K562 (cell line): Measurements from ENCODE around the gene DSPP. TPM values are rescaled to one million over a fixed set of nuclear protein-coding genes. Genes with fewer than 3 reads are reported as not detected.

Source experiments
- ATAC-seq: fragments of 200-7000 bp; cut with Tn5 transposase; 3 replicates; pipeline ENCODE4 v1.9.1; 2020; ENCODE audit warnings: moderate library complexity
- BruUV-seq: library from RNA; stranded (reverse); fragments of 400-500 nt; replicated peaks from 2 replicates; lab custom pipeline; 2021; lab: Mats Ljungman, UMichigan
- CTCF ChIA-PET: fragments of 300-600 bp; formaldehyde crosslinking; extraction: SDS; loops from one replicate; lab custom pipeline; 2021; ENCODE audit warnings: low intra/inter-chr PET ratio; lab: Yijun Ruan, JAX
- POLR2A ChIA-PET: fragments of 300-600, 350-650 bp; sonication (Branson Sonifier 250); formaldehyde crosslinking; extraction: SDS; loops from one replicate; lab custom pipeline; 2021; ENCODE audit warnings: antibody characterized with exemption, inconsistent platforms; lab: Yijun Ruan, JAX
- DNase-seq, 4 experiments: peaks; one replicate each; pipeline versions ENCODE4 v3.0.0 to v3.0.0-alpha.2; 2011 to 2018; ENCODE audit warnings: low spot score in 3 of 4, mixed read lengths in 3 of 4; ENCODE audit errors: extremely low read depth in 1 of 4
- FAIRE-seq: peaks from 2 replicates; lab custom pipeline; 2011; peaks lifted over from hg19 to GRCh38; lab: Jason Lieb, UNC
- H2AFZ ChIP-seq: 2 replicates; pipeline ENCODE4 v1.6.0; 2011; ENCODE audit warnings: low read depth, low read length, control low read depth, inconsistent platforms
- H3K27ac ChIP-seq: fragments of 200-600 bp; 3 replicates; pipeline ENCODE4 v1.8.0; 2011; ENCODE audit warnings: low read depth, mild to moderate bottlenecking, control low read depth, inconsistent platforms, low read length, moderate library complexity, mixed read lengths; ENCODE audit errors: extremely low read depth
- H3K27me3 ChIP-seq, 2 experiments: fragments of 300-600 bp in 1 of 2; 2 replicates in 1 of 2; 3 replicates in 1 of 2; pipeline versions ENCODE4 v1.6.0 to v1.8.0; 2011; ENCODE audit warnings: inconsistent platforms in 2 of 2, low read length in 2 of 2, mild to moderate bottlenecking in 1 of 2, mixed read lengths in 1 of 2, moderate library complexity in 1 of 2; ENCODE audit not compliant: control insufficient read depth in 2 of 2, insufficient read depth in 2 of 2
- H3K36me3 ChIP-seq: fragments of 300-600 bp; 3 replicates; pipeline ENCODE4 v1.8.0; 2011; ENCODE audit warnings: mild to moderate bottlenecking, low read length, inconsistent platforms; ENCODE audit not compliant: control insufficient read depth, insufficient read depth
- H3K4me1 ChIP-seq, 2 experiments: fragments of 200-600 bp in 1 of 2; replicated peaks in 1 of 2; 2 replicates in 1 of 2; 3 replicates in 1 of 2; pipeline versions ENCODE4 v1.5.1 to v1.8.0; 2011; ENCODE audit warnings: inconsistent platforms in 2 of 2, low read length in 2 of 2, mild to moderate bottlenecking in 1 of 2, mixed read lengths in 1 of 2, moderate library complexity in 1 of 2; ENCODE audit not compliant: control insufficient read depth in 2 of 2, insufficient read depth in 2 of 2
- H3K4me2 ChIP-seq: 2 replicates; pipeline ENCODE4 v1.6.1; 2011; ENCODE audit warnings: low read length, control low read depth, inconsistent platforms, mixed read lengths; ENCODE audit not compliant: insufficient read depth
- H3K4me3 ChIP-seq: fragments of 200-600 bp; sonication (generic), shearing (Covaris generic); 2 replicates; pipeline ENCODE4 v1.5.1; 2016; ENCODE audit warnings: control low read depth, inconsistent platforms
- H3K79me2 ChIP-seq: fragments of 200-600 bp; 3 replicates; pipeline ENCODE4 v1.8.0; 2011; ENCODE audit warnings: low read length, inconsistent platforms; ENCODE audit not compliant: control insufficient read depth, insufficient read depth
- H3K9ac ChIP-seq, 2 experiments: 2 replicates each; pipeline versions ENCODE4 v1.6.0 to v1.6.1; 2011; ENCODE audit warnings: low read depth in 2 of 2, low read length in 2 of 2, control low read depth in 1 of 2, inconsistent platforms in 1 of 2, mild to moderate bottlenecking in 1 of 2, mixed read lengths in 1 of 2; ENCODE audit not compliant: insufficient read depth in 1 of 2
- H3K9me1 ChIP-seq: one replicate; pipeline ENCODE4 v1.6.0; 2011; ENCODE audit warnings: inconsistent platforms, mild to moderate bottlenecking, low read length, moderate library complexity; ENCODE audit not compliant: control insufficient read depth, insufficient read depth
- H3K9me3 ChIP-seq: replicated peaks from 2 replicates; pipeline ENCODE4 v1.5.1; 2011; ENCODE audit warnings: low read depth, low read length, inconsistent platforms; ENCODE audit not compliant: control insufficient read depth, insufficient read depth
- H4K20me1 ChIP-seq: replicated peaks from 2 replicates; pipeline ENCODE4 v1.6.1; 2011; ENCODE audit warnings: low read length, inconsistent platforms, mixed read lengths; ENCODE audit not compliant: control insufficient read depth, insufficient read depth
- BRF1 ChIP-seq: IDR thresholded peaks from 3 replicates; pipeline ENCODE4 v1.6.1; 2011; ENCODE audit warnings: borderline replicate concordance, mild to moderate bottlenecking; ENCODE audit not compliant: insufficient read length; ENCODE audit errors: extremely low read depth
- EHMT2 ChIP-seq: fragments of 450-650 bp; IDR thresholded peaks from 2 replicates; pipeline ENCODE4 v1.6.1; 2018; ENCODE audit warnings: antibody characterized with exemption
- FOS ChIP-seq: IDR thresholded peaks from 3 replicates; pipeline ENCODE4 v1.6.1; 2011; ENCODE audit not compliant: insufficient read length; ENCODE audit errors: extremely low read depth
- GATAD2B ChIP-seq: fragments of 450-650 bp; IDR thresholded peaks from 2 replicates; pipeline ENCODE4 v1.6.1; 2017; ENCODE audit warnings: mild to moderate bottlenecking, borderline replicate concordance
- PHB2 ChIP-seq: fragments of 450-650 bp; IDR thresholded peaks from 2 replicates; pipeline ENCODE4 v1.6.1; 2017; ENCODE audit warnings: low read depth
- RFX5 ChIP-seq: IDR thresholded peaks from 2 replicates; pipeline ENCODE4 v1.6.1; 2011; ENCODE audit warnings: low read depth, mild to moderate bottlenecking, improper control_type of control experiment, low read length
- SIN3A ChIP-seq, 2 experiments: fragments of 150-350 bp in 1 of 2; IDR thresholded peaks; 2 replicates each; pipeline ENCODE4 v1.6.1; 2011 to 2016; ENCODE audit warnings: borderline replicate concordance in 2 of 2, low read depth in 2 of 2, low read length in 2 of 2, mild to moderate bottlenecking in 2 of 2, moderate library complexity in 2 of 2; ENCODE audit not compliant: control insufficient read depth in 1 of 2
- SRF ChIP-seq, 2 experiments: fragments of 250-450, 450-650 bp in 1 of 2; sonication (Bioruptor Pico) in 1 of 2; sonication (generic) in 1 of 2; formaldehyde crosslinking; IDR thresholded peaks; 2 replicates each; pipeline versions ENCODE4 v1.5.0 to v1.5.1; 2020 to 2022; ENCODE audit warnings: mild to moderate bottlenecking in 1 of 2, missing genetic modification reagents in 1 of 2
- TEAD4 ChIP-seq, 2 experiments: sonication (generic) in 1 of 2; formaldehyde crosslinking in 1 of 2; IDR thresholded peaks; 2 replicates each; pipeline versions ENCODE4 v1.6.1 to v1.8.0; 2012 to 2022; ENCODE audit warnings: borderline replicate concordance in 1 of 2, inconsistent platforms in 1 of 2, low read length in 1 of 2, mild to moderate bottlenecking in 1 of 2, missing genetic modification reagents in 1 of 2
- TRIM28 ChIP-seq: fragments of 450-650 bp; IDR thresholded peaks from 2 replicates; pipeline ENCODE4 v1.6.1; 2017
- ZNF134 ChIP-seq: fragments of 250-450 bp; sonication (Bioruptor Pico); conservative IDR thresholded peaks from 2 replicates; pipeline ENCODE4 v1.4.0; 2020
- ZNF444 ChIP-seq: fragments of 250-450 bp; sonication (Bioruptor Pico); IDR thresholded peaks from 2 replicates; pipeline ENCODE4 v1.4.0; 2020; ENCODE audit warnings: mild to moderate bottlenecking, moderate library complexity
- in situ Hi-C: fragments of 300-500 bp; cut with MboI; formaldehyde crosslinking; loops from 4 replicates; pipeline ENCODE4 v1.15.0; 2018; ENCODE audit warnings: inconsistent platforms, mixed read lengths
- intact Hi-C: fragments of 100-400 bp; cut with micrococcal nuclease; formaldehyde crosslinking; loops from 2 replicates; pipeline ENCODE4 v1.14.2; 2022
- polyA plus RNA-seq, 8 experiments: library from polyadenylated mRNA; depleted of rRNA in 4 of 8; stranded (reverse) in 5 of 8; unstranded in 3 of 8; fragments of >200 nt; fragmentation: Nextera tagmentation in 2 of 8; fragmentation: Illumina TruSeq in 1 of 8; extraction: Ambion mirVana in 2 of 8; extraction: Trizol in 1 of 8; gene quantifications; 2 replicates each; pipeline versions ENCODE4 v1.2.1 to v1.2.3, GENCODE V29; 2011 to 2014; ENCODE audit warnings: inconsistent platforms in 1 of 8, missing spikeins in 1 of 8
- total RNA-seq, 7 experiments: library from RNA; depleted of rRNA in 6 of 7; stranded (reverse); fragments of >200 nt in 6 of 7; fragmentation: Illumina TruSeq in 2 of 7; extraction: Trizol in 2 of 7; gene quantifications; 2 replicates each; pipeline versions ENCODE4 v1.2.1 to v1.2.3, GENCODE V29; 2011 to 2021; ENCODE audit warnings: low replicate concordance in 1 of 7
- TF ChIP-seq, protein P1 (sequence below): sonication (generic); formaldehyde crosslinking; IDR thresholded peaks from 2 replicates; pipeline ENCODE4 v1.8.1; 2023; ENCODE audit warnings: missing genetic modification reagents, mild to moderate bottlenecking, borderline replicate concordance
- TF ChIP-seq, protein P2 (sequence below): fragments of 250-450 bp; sonication (Bioruptor Pico); IDR thresholded peaks from 2 replicates; pipeline ENCODE4 v1.8.0; 2021; ENCODE audit warnings: moderate library complexity, mild to moderate bottlenecking, inconsistent platforms

Gene DSPP
- total and polyA plus RNA-seq, 9 of the 15 experiments (the other 6 are each of a cell fraction or from before 2014, with no cell fraction given) = not detected

DNA sequence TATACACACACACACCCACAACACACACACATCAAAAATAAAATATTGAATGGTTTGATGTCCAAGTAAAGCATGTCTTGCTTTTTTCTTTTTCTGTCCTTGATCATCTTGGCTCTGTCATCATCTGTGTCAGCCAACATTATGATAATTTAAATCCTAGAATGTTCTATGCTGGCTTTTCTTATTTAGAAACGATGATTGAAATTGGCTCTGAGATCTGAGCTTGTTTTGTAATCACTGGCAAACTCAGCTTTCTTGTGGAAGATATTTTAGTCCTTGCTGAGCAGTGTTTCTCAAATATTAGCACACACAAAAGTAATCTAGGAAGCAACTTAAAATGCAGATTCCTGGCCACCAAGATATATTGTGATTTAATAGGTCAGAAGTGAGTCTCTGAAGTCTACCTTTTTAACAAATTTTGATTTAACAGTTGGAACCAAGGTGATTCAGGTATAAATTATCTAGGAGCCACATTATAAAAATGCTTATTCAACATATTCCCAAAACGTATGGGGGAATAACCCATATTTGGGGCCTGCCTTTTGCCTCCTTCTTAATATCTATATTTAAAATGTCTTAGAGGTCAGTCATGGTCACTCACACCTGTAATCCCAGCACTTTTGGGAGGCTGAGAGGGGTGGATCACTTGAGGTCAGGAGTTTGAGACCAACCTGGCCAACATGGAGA lies 24.0 kb upstream of the DSPP start (continued):
- TF ChIP-seq, protein P1, sequence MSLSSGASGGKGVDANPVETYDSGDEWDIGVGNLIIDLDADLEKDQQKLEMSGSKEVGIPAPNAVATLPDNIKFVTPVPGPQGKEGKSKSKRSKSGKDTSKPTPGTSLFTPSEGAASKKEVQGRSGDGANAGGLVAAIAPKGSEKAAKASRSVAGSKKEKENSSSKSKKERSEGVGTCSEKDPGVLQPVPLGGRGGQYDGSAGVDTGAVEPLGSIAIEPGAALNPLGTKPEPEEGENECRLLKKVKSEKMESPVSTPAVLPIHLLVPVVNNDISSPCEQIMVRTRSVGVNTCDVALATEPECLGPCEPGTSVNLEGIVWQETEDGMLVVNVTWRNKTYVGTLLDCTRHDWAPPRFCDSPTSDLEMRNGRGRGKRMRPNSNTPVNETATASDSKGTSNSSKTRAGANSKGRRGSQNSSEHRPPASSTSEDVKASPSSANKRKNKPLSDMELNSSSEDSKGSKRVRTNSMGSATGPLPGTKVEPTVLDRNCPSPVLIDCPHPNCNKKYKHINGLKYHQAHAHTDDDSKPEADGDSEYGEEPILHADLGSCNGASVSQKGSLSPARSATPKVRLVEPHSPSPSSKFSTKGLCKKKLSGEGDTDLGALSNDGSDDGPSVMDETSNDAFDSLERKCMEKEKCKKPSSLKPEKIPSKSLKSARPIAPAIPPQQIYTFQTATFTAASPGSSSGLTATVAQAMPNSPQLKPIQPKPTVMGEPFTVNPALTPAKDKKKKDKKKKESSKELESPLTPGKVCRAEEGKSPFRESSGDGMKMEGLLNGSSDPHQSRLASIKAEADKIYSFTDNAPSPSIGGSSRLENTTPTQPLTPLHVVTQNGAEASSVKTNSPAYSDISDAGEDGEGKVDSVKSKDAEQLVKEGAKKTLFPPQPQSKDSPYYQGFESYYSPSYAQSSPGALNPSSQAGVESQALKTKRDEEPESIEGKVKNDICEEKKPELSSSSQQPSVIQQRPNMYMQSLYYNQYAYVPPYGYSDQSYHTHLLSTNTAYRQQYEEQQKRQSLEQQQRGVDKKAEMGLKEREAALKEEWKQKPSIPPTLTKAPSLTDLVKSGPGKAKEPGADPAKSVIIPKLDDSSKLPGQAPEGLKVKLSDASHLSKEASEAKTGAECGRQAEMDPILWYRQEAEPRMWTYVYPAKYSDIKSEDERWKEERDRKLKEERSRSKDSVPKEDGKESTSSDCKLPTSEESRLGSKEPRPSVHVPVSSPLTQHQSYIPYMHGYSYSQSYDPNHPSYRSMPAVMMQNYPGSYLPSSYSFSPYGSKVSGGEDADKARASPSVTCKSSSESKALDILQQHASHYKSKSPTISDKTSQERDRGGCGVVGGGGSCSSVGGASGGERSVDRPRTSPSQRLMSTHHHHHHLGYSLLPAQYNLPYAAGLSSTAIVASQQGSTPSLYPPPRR = no peak

DNA sequence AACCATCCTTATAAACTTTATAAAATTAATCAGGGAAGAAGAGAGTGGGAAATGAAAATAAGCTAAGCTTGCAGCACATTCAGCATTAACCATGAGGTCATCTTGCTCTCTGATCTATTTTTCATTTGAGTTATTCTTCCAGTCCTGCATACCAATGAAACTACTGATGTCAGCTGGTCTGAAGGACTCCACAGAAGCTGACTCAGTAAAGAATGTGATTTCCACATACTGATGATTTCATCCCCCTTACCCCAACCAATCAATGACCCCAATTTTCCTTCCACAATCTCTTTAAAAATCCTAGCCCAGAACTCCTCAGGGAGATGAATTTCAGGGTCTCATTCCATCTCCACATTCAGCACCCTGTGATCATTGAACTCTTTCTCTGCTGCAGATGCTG lies 18.8 kb upstream of the DSPP start:
- Histone ChIP-seq H3K27ac (no peak overlapping the region), H3K9me1 (no peaks in the 10 kb centered on the region), H3K4me1 (no peaks in the 10 kb centered on the region), H3K4me3 (no peak overlapping the region), H2AFZ (no peak overlapping the region), H3K9me3 (no peaks in the 10 kb centered on the region), H3K4me2 (no peak overlapping the region), H3K27me3 (no peaks in the 10 kb centered on the region), H3K36me3 (no peaks in the 10 kb centered on the region), H4K20me1 (no peaks in the 10 kb centered on the region), H3K79me2 (no peaks in the 10 kb centered on the region), H3K9ac (no peak overlapping the region)
- ATAC-seq (no peak), FAIRE-seq (no peak), DNase-seq (no peak)
- CTCF ChIA-PET = interaction anchor here (0.7 kb wide), 1 partner anchor 17 kb away, joined by 4 read pairs; no protein-coding TSS in a partner anchor
- in situ Hi-C loops (no loop called here), intact Hi-C loops (no loop called here)
- POLR2A ChIA-PET = no interaction called here
- TF ChIP-seq SRF (CRISPR knock-in tag; IDR thresholded peaks at IDR 0.05) = no peak
- no peak for TF ChIP-seq EHMT2
- no peak for TF ChIP-seq TEAD4 (IDR thresholded peaks at IDR 0.05; ENCODE audit: low read length)
- no peak for TF ChIP-seq TEAD4 (CRISPR knock-in tag; IDR thresholded peaks at IDR 0.05; ENCODE audit: borderline replicate concordance)
- TF ChIP-seq BRF1 = no peak
- TF ChIP-seq TRIM28 = no peak
- TF ChIP-seq ZNF444 (CRISPR knock-in tag) = no peak
- no peak for TF ChIP-seq GATAD2B
- TF ChIP-seq RFX5 = no peak
- TF ChIP-seq FOS = no peak
- TF ChIP-seq, protein P2, sequence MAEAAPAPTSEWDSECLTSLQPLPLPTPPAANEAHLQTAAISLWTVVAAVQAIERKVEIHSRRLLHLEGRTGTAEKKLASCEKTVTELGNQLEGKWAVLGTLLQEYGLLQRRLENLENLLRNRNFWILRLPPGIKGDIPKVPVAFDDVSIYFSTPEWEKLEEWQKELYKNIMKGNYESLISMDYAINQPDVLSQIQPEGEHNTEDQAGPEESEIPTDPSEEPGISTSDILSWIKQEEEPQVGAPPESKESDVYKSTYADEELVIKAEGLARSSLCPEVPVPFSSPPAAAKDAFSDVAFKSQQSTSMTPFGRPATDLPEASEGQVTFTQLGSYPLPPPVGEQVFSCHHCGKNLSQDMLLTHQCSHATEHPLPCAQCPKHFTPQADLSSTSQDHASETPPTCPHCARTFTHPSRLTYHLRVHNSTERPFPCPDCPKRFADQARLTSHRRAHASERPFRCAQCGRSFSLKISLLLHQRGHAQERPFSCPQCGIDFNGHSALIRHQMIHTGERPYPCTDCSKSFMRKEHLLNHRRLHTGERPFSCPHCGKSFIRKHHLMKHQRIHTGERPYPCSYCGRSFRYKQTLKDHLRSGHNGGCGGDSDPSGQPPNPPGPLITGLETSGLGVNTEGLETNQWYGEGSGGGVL (CRISPR knock-in tag) = no peak
- no peak for TF ChIP-seq PHB2
- no peak for TF ChIP-seq SIN3A (IDR thresholded peaks at IDR 0.05; ENCODE audit: borderline replicate concordance in 2 of 2, control insufficient read depth in 1 of 2, low read depth in 2 of 2, low read length in 2 of 2)
- TF ChIP-seq ZNF134 = no peak
- no TSS peak for BruUV-seq
